Transverse colon (tissue), 4 donors: Measurements from ENCODE around the gene MYLK. TPM values are rescaled to one million over a fixed set of nuclear protein-coding genes. Genes with fewer than 3 reads are reported as not detected.

ENCODE experiments used
- DNase-seq: peaks from one replicate; pipeline ENCODE4 v3.0.0-alpha.2; 2019
- H3K27ac ChIP-seq, 4 donors: fragments of 200-600 bp; sonication (generic); 2 replicates each; pipeline ENCODE4 v1.5.1; 2016 to 2018; ENCODE audit warnings: inconsistent platforms in 4 of 4
- H3K27me3 ChIP-seq: fragments of 200-600 bp; sonication (generic); 2 replicates; pipeline ENCODE4 v1.5.1; 2017; ENCODE audit warnings: inconsistent platforms
- H3K36me3 ChIP-seq, 4 donors: fragments of 200-600 bp; sonication (generic); 2 replicates each; pipeline ENCODE4 v1.5.1; 2017 to 2019; ENCODE audit warnings: inconsistent platforms in 4 of 4
- H3K4me1 ChIP-seq, 4 donors: fragments of 200-600 bp; sonication (generic); 2 replicates each; pipeline ENCODE4 v1.5.1; 2017 to 2020; ENCODE audit warnings: inconsistent platforms in 4 of 4
- H3K4me3 ChIP-seq, 4 donors: fragments of 200-600 bp; sonication (generic); 1 replicate in 1 of 4; 2 replicates in 3 of 4; pipeline versions ENCODE4 v1.5.1 to v1.6.1; 2017 to 2019; ENCODE audit warnings: inconsistent platforms in 4 of 4
- H3K9me3 ChIP-seq, 2 donors: fragments of 200-600 bp; sonication (generic); 2 replicates each; pipeline ENCODE4 v1.5.1; 2017 to 2019; ENCODE audit warnings: inconsistent platforms in 2 of 2
- EP300 ChIP-seq: sonication (generic); formaldehyde crosslinking; IDR thresholded peaks from one replicate; pipeline ENCODE4 v1.6.1; 2017; ENCODE audit warnings: antibody characterized with exemption, low read depth
- POLR2A ChIP-seq: fragments of 450-650 bp; IDR thresholded peaks from one replicate; pipeline ENCODE4 v1.6.1; 2016; ENCODE audit warnings: antibody characterized with exemption, mild to moderate bottlenecking, moderate library complexity
- POLR2AphosphoS5 ChIP-seq, 3 donors: sonication (generic); formaldehyde crosslinking; IDR thresholded peaks; one replicate each; pipeline ENCODE4 v1.6.1; 2016; ENCODE audit warnings: antibody characterized with exemption in 3 of 3
- WGBS, 2 donors: methylation state at CpG; one replicate each; pipeline ENCODE4 v1.1.5; 2018; ENCODE audit warnings: low coverage in 1 of 2; 5-methylcytosine and 5-hydroxymethylcytosine counted together
- in situ Hi-C, 4 donors: fragments of 200-750 bp; cut with MboI; loops; one replicate each; pipeline versions ENCODE4 v1.15.0 to v1.15.1; 2017; ENCODE audit warnings: low sequenced_read_pairs in 3 of 4, low pct_ligation_motif_present in 1 of 4, low pct_unique_long_range_greater_than_20kb in 1 of 4
- intact Hi-C: fragments of 100-400 bp; cut with DNase I; formaldehyde crosslinking; loops from one replicate; pipeline ENCODE4 v1.15.1; 2023; ENCODE audit warnings: low total_unique reads
- total RNA-seq, 4 donors: library from RNA; depleted of rRNA; stranded (reverse); fragments of >200 nt; gene quantifications; one replicate each; pipeline ENCODE4 v1.1.0, GENCODE V29; 2016
- TF ChIP-seq, protein P1 (sequence below), 5 experiments: fragments of 200-600 bp in 3 of 5; fragments of 450-650 bp in 2 of 5; sonication (generic) in 3 of 5; IDR thresholded peaks; 1 replicate in 2 of 5; 2 replicates in 3 of 5; pipeline ENCODE4 v1.5.1; 2016 to 2017; ENCODE audit warnings: antibody characterized with exemption in 5 of 5, inconsistent platforms in 3 of 5, mild to moderate bottlenecking in 2 of 5, moderate library complexity in 1 of 5

Gene MYLK
- total RNA-seq, 4 donors from 2014 or later: 230 to 527 (median 349) TPM

DNA sequence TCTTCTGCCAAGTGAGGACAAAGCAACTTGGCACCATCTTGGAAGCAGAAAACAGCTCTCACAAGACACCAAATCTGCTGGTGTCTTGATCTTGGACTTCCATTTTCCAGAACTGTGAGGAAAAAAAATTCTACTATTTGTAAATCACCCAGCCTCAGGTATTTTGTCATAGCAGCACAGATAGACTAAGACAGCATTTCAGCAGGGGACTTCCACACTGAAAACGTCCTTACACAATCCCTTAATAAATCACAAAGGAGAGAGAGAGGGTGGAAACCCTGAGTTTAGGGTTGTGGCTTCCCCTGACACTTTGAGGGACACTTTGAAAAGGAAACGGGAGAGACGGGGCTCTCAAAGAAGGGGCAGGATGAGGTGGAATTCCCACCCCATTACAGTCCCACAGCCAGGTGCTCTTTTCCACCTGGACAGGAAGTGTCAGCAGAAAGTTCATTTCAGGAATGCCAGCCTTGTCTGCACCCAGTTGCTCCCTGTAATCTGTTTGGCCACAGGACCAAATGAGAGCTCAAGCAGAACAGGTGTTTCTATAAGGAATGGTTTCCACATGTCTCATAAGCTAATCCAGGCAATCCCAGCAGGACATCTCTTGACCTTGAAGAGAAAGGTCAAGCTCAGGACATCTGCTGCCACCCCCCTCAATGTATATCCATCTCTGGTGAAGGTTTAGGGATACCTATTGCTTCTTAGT, 51.3 kb downstream of the MYLK start:
- in situ Hi-C loops: no loop called here
- WGBS, 2 donors: 65% methylated on average over 3 of the region's 3 CpGs; no CpG with 5 or more reads in 1 of the 2 donors
- intact Hi-C loops: no loop called here

DNA sequence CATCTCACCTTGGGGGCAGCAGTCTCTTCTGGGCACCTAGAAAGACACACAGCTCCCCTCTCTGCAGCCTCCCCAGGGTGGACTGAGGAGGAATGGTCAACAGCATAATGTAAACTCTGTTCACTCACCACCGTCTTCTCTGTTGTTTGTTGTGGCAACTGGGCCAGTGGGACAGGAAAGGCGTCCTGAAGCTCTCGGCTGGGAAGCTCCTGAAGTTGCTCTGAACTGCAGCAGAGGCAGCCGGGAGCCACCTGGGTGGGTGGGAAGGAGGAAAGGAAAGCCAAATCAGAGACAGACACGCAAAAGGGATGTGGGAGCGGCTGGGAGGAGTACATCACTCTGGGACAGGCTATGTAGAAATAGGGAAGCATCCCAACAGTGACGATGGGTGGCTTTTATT, 52.7 kb downstream of the MYLK start:
- H3K4me1 ChIP-seq: no peaks in the 10 kb centered on the region
- H3K36me3 ChIP-seq: no peaks in the 10 kb centered on the region
- intact Hi-C loops: no loop called here
- DNase-seq: no peak
- in situ Hi-C loops: no loop called here
- H3K27me3 ChIP-seq: no peaks in the 10 kb centered on the region
- 38 to 72% methylated on average over 2 to 7 of the region's 7 CpGs for WGBS, 2 donors
- peaks cover 18 to 24% of the 10 kb centered on the region in 2 donors for H3K9me3 ChIP-seq
- H3K4me3 ChIP-seq: no peak overlapping the region
- no peak overlapping the region for H3K27ac ChIP-seq
- TF ChIP-seq POLR2A: no peak
- no peak for TF ChIP-seq EP300
- no peak for TF ChIP-seq POLR2AphosphoS5 (IDR thresholded peaks at IDR 0.05)
- TF ChIP-seq, protein P1, sequence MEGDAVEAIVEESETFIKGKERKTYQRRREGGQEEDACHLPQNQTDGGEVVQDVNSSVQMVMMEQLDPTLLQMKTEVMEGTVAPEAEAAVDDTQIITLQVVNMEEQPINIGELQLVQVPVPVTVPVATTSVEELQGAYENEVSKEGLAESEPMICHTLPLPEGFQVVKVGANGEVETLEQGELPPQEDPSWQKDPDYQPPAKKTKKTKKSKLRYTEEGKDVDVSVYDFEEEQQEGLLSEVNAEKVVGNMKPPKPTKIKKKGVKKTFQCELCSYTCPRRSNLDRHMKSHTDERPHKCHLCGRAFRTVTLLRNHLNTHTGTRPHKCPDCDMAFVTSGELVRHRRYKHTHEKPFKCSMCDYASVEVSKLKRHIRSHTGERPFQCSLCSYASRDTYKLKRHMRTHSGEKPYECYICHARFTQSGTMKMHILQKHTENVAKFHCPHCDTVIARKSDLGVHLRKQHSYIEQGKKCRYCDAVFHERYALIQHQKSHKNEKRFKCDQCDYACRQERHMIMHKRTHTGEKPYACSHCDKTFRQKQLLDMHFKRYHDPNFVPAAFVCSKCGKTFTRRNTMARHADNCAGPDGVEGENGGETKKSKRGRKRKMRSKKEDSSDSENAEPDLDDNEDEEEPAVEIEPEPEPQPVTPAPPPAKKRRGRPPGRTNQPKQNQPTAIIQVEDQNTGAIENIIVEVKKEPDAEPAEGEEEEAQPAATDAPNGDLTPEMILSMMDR (IDR thresholded peaks at IDR 0.05): no peak

More for the DNA sequence above, 51.3 kb downstream of the MYLK start:
- no peak overlapping the region for H3K4me3 ChIP-seq
- TF ChIP-seq POLR2A (no peak), POLR2AphosphoS5 (IDR thresholded peaks at IDR 0.05) (no peak), EP300 (no peak)
- TF ChIP-seq, protein P1 (IDR thresholded peaks at IDR 0.05): no peak
- no peaks in the 10 kb centered on the region for H3K36me3 ChIP-seq
- peaks cover 8 to 15% of the 10 kb centered on the region in 2 donors for H3K9me3 ChIP-seq
- H3K4me1 ChIP-seq: no peaks in the 10 kb centered on the region
- DNase-seq: no peak
- H3K27me3 ChIP-seq: no peaks in the 10 kb centered on the region
- no peak overlapping the region for H3K27ac ChIP-seq

DNA sequence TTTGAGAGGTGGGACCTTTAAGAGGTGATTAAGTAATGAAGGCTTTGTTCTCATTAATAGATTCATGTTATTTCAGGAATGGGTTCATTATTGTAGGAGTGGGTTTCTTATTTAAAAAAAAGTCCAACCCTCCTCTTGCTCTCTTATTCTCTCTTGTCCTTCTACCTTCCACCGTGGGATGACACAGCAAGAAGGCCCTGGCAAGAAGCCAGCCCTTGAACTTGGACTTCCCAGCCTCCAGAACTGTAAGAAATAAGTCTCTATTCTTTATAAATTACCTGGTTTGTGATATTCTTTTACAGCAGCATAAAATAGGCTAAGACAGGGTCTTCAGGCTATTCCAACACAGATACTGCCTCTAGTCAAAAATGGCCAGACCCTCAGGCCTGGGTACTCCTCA, 62.2 kb downstream of the MYLK start:
- no peaks in the 10 kb centered on the region for H3K27me3 ChIP-seq
- no peak for DNase-seq
- no peaks in the 10 kb centered on the region for H3K36me3 ChIP-seq
- TF ChIP-seq POLR2A (no peak), EP300 (no peak), POLR2AphosphoS5 (IDR thresholded peaks at IDR 0.05) (no peak)
- TF ChIP-seq, protein P1 (IDR thresholded peaks at IDR 0.05): no peak
- peaks cover 5 to 13% (median 8%) of the 10 kb centered on the region in 4 donors for H3K4me1 ChIP-seq
- H3K27ac ChIP-seq: no peak overlapping the region
- H3K9me3 ChIP-seq: peaks cover 2 to 6% of the 10 kb centered on the region in 2 donors
- 83% methylated on average over 1 of the region's 1 CpG for WGBS, 2 donors
- no peak overlapping the region for H3K4me3 ChIP-seq
- in situ Hi-C loops (no loop called here), intact Hi-C loops (no loop called here)

DNA sequence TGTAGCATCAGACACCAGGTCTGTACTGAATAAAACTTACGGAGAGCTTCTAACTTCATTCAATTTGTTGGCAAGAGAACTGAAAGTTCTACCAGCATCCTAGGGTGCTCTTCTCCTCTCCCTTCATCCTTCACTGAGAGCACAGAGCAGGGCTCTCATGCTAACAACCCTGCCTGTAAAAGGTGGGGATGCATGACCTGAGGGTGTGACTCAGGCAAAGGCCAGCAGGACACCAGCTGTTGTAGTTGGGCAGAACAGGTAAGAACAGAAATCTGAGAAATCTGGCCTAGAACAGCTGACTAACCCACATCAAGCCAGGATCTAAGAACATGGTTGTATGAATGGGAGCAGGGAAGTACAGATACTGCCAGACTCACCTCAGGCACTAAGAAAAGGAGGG, 64.2 kb downstream of the MYLK start:
- intact Hi-C loops (no loop called here), in situ Hi-C loops (no loop called here)
- TF ChIP-seq EP300 (no peak), POLR2AphosphoS5 (IDR thresholded peaks at IDR 0.05) (no peak), POLR2A (no peak)
- TF ChIP-seq, protein P1 (IDR thresholded peaks at IDR 0.05): no peak
- WGBS, 2 donors: 100% methylated on average over 1 of the region's 1 CpG
- no peak overlapping the region for H3K27ac ChIP-seq
- DNase-seq: no peak
- H3K36me3 ChIP-seq: no peaks in the 10 kb centered on the region
- H3K4me3 ChIP-seq: no peak overlapping the region
- no peaks in the 10 kb centered on the region for H3K9me3 ChIP-seq
- H3K4me1 ChIP-seq: peaks cover 5 to 14% (median 9%) of the 10 kb centered on the region in 4 donors
- no peaks in the 10 kb centered on the region for H3K27me3 ChIP-seq
